K562 (cell line): ENCODE measurements around the gene CNP. TPM values are rescaled to one million over a fixed set of nuclear protein-coding genes. Genes with fewer than 3 reads are reported as not detected.

ENCODE experiments used
- ATAC-seq: fragments of 200-7000 bp; cut with Tn5 transposase; 3 replicates; pipeline ENCODE4 v1.9.1; 2020; ENCODE audit warnings: moderate library complexity
- BruUV-seq: library from RNA; stranded (reverse); fragments of 400-500 nt; replicated peaks from 2 replicates; lab custom pipeline; 2021; lab: Mats Ljungman, UMichigan
- CTCF ChIA-PET: fragments of 300-600 bp; formaldehyde crosslinking; extraction: SDS; loops from one replicate; lab custom pipeline; 2021; ENCODE audit warnings: low intra/inter-chr PET ratio; lab: Yijun Ruan, JAX
- POLR2A ChIA-PET: fragments of 300-600, 350-650 bp; sonication (Branson Sonifier 250); formaldehyde crosslinking; extraction: SDS; loops from one replicate; lab custom pipeline; 2021; ENCODE audit warnings: antibody characterized with exemption, inconsistent platforms; lab: Yijun Ruan, JAX
- DNase-seq, 4 experiments: peaks; one replicate each; pipeline versions ENCODE4 v3.0.0 to v3.0.0-alpha.2; 2011 to 2018; ENCODE audit warnings: low spot score in 3 of 4, mixed read lengths in 3 of 4; ENCODE audit errors: extremely low read depth in 1 of 4
- FAIRE-seq: peaks from 2 replicates; lab custom pipeline; 2011; peaks lifted over from hg19 to GRCh38; lab: Jason Lieb, UNC
- H2AFZ ChIP-seq: 2 replicates; pipeline ENCODE4 v1.6.0; 2011; ENCODE audit warnings: low read depth, low read length, control low read depth, inconsistent platforms
- H3K27ac ChIP-seq: fragments of 200-600 bp; 3 replicates; pipeline ENCODE4 v1.8.0; 2011; ENCODE audit warnings: low read depth, mild to moderate bottlenecking, control low read depth, inconsistent platforms, low read length, moderate library complexity, mixed read lengths; ENCODE audit errors: extremely low read depth
- H3K27me3 ChIP-seq, 2 experiments: fragments of 300-600 bp in 1 of 2; 2 replicates in 1 of 2; 3 replicates in 1 of 2; pipeline versions ENCODE4 v1.6.0 to v1.8.0; 2011; ENCODE audit warnings: inconsistent platforms in 2 of 2, low read length in 2 of 2, mild to moderate bottlenecking in 1 of 2, mixed read lengths in 1 of 2, moderate library complexity in 1 of 2; ENCODE audit not compliant: control insufficient read depth in 2 of 2, insufficient read depth in 2 of 2
- H3K36me3 ChIP-seq: fragments of 300-600 bp; 3 replicates; pipeline ENCODE4 v1.8.0; 2011; ENCODE audit warnings: mild to moderate bottlenecking, low read length, inconsistent platforms; ENCODE audit not compliant: control insufficient read depth, insufficient read depth
- H3K4me1 ChIP-seq, 2 experiments: fragments of 200-600 bp in 1 of 2; replicated peaks in 1 of 2; 2 replicates in 1 of 2; 3 replicates in 1 of 2; pipeline versions ENCODE4 v1.5.1 to v1.8.0; 2011; ENCODE audit warnings: inconsistent platforms in 2 of 2, low read length in 2 of 2, mild to moderate bottlenecking in 1 of 2, mixed read lengths in 1 of 2, moderate library complexity in 1 of 2; ENCODE audit not compliant: control insufficient read depth in 2 of 2, insufficient read depth in 2 of 2
- H3K4me2 ChIP-seq: 2 replicates; pipeline ENCODE4 v1.6.1; 2011; ENCODE audit warnings: low read length, control low read depth, inconsistent platforms, mixed read lengths; ENCODE audit not compliant: insufficient read depth
- H3K4me3 ChIP-seq: fragments of 200-600 bp; sonication (generic), shearing (Covaris generic); 2 replicates; pipeline ENCODE4 v1.5.1; 2016; ENCODE audit warnings: control low read depth, inconsistent platforms
- H3K79me2 ChIP-seq: fragments of 200-600 bp; 3 replicates; pipeline ENCODE4 v1.8.0; 2011; ENCODE audit warnings: low read length, inconsistent platforms; ENCODE audit not compliant: control insufficient read depth, insufficient read depth
- H3K9ac ChIP-seq, 2 experiments: 2 replicates each; pipeline versions ENCODE4 v1.6.0 to v1.6.1; 2011; ENCODE audit warnings: low read depth in 2 of 2, low read length in 2 of 2, control low read depth in 1 of 2, inconsistent platforms in 1 of 2, mild to moderate bottlenecking in 1 of 2, mixed read lengths in 1 of 2; ENCODE audit not compliant: insufficient read depth in 1 of 2
- H3K9me1 ChIP-seq: one replicate; pipeline ENCODE4 v1.6.0; 2011; ENCODE audit warnings: inconsistent platforms, mild to moderate bottlenecking, low read length, moderate library complexity; ENCODE audit not compliant: control insufficient read depth, insufficient read depth
- H3K9me3 ChIP-seq: replicated peaks from 2 replicates; pipeline ENCODE4 v1.5.1; 2011; ENCODE audit warnings: low read depth, low read length, inconsistent platforms; ENCODE audit not compliant: control insufficient read depth, insufficient read depth
- H4K20me1 ChIP-seq: replicated peaks from 2 replicates; pipeline ENCODE4 v1.6.1; 2011; ENCODE audit warnings: low read length, inconsistent platforms, mixed read lengths; ENCODE audit not compliant: control insufficient read depth, insufficient read depth
- DNMT1 ChIP-seq: fragments of 450-650 bp; IDR thresholded peaks from 2 replicates; pipeline ENCODE4 v1.6.1; 2016; ENCODE audit warnings: antibody characterized with exemption, mild to moderate bottlenecking
- HNRNPL ChIP-seq: fragments of 200-400 bp; formaldehyde crosslinking; IDR thresholded peaks from 2 replicates; pipeline ENCODE4 v1.6.1; 2017; ENCODE audit warnings: low read depth, mild to moderate bottlenecking, low read length
- SOX6 ChIP-seq: fragments of 450-650 bp; IDR thresholded peaks from 2 replicates; pipeline ENCODE4 v1.6.1; 2014; ENCODE audit warnings: mild to moderate bottlenecking
- STAT5B ChIP-seq: fragments of 250-450 bp; sonication (Bioruptor Pico); IDR thresholded peaks from 2 replicates; pipeline ENCODE4 v1.8.0; 2021; ENCODE audit warnings: mild to moderate bottlenecking, inconsistent platforms
- TEAD1 ChIP-seq, 2 experiments: fragments of 450-650 bp in 1 of 2; sonication (generic) in 1 of 2; formaldehyde crosslinking; IDR thresholded peaks; 2 replicates each; pipeline versions ENCODE4 v1.4.0 to v1.8.0; 2020 to 2022; ENCODE audit warnings: mild to moderate bottlenecking in 2 of 2, missing genetic modification reagents in 1 of 2
- TGIF2 ChIP-seq: sonication (generic); formaldehyde crosslinking; IDR thresholded peaks from 2 replicates; pipeline ENCODE4 v1.8.1; 2022; ENCODE audit warnings: mild to moderate bottlenecking, missing genetic modification reagents, moderate library complexity
- ZFP1 ChIP-seq: fragments of 450-650 bp; formaldehyde crosslinking; IDR thresholded peaks from 2 replicates; pipeline ENCODE4 v1.4.0; 2020; ENCODE audit warnings: mild to moderate bottlenecking, mixed read lengths
- ZNF12 ChIP-seq: sonication (generic); formaldehyde crosslinking; IDR thresholded peaks from 2 replicates; pipeline ENCODE4 v1.4.0; 2020; ENCODE audit warnings: mild to moderate bottlenecking, missing genetic modification reagents
- ZNF175 ChIP-seq: fragments of 200-800 bp; sonication (Bioruptor generic); IDR thresholded peaks from 2 replicates; pipeline ENCODE4 v1.6.1; 2016; ENCODE audit warnings: low read depth, mild to moderate bottlenecking, missing genetic modification characterization, missing compliant biosample characterization
- WGBS: fragments of 100-300 bp; shearing (Covaris generic); methylation state at CpG from one replicate; pipeline ENCODE4 v1.1.6; 2016; ENCODE audit warnings: low coverage, mixed read lengths; ENCODE audit not compliant: insufficient coverage; ENCODE audit errors: missing lambda C conversion rate; 5-methylcytosine and 5-hydroxymethylcytosine counted together
- in situ Hi-C: fragments of 300-500 bp; cut with MboI; formaldehyde crosslinking; loops from 4 replicates; pipeline ENCODE4 v1.15.0; 2018; ENCODE audit warnings: inconsistent platforms, mixed read lengths
- intact Hi-C: fragments of 100-400 bp; cut with micrococcal nuclease; formaldehyde crosslinking; loops from 2 replicates; pipeline ENCODE4 v1.14.2; 2022
- polyA plus RNA-seq, 8 experiments: library from polyadenylated mRNA; depleted of rRNA in 4 of 8; stranded (reverse) in 5 of 8; unstranded in 3 of 8; fragments of >200 nt; fragmentation: Nextera tagmentation in 2 of 8; fragmentation: Illumina TruSeq in 1 of 8; extraction: Ambion mirVana in 2 of 8; extraction: Trizol in 1 of 8; gene quantifications; 2 replicates each; pipeline versions ENCODE4 v1.2.1 to v1.2.3, GENCODE V29; 2011 to 2014; ENCODE audit warnings: inconsistent platforms in 1 of 8, missing spikeins in 1 of 8
- total RNA-seq, 7 experiments: library from RNA; depleted of rRNA in 6 of 7; stranded (reverse); fragments of >200 nt in 6 of 7; fragmentation: Illumina TruSeq in 2 of 7; extraction: Trizol in 2 of 7; gene quantifications; 2 replicates each; pipeline versions ENCODE4 v1.2.1 to v1.2.3, GENCODE V29; 2011 to 2021; ENCODE audit warnings: low replicate concordance in 1 of 7
- TF ChIP-seq, protein P1 (sequence below): sonication (generic); formaldehyde crosslinking; IDR thresholded peaks from 2 replicates; pipeline ENCODE4 v1.8.0; 2022; ENCODE audit warnings: mild to moderate bottlenecking, missing genetic modification reagents

The CNP gene
- total and polyA plus RNA-seq, 9 of the 15 experiments (the other 6 are each of a cell fraction or from before 2014, with no cell fraction given): 1.7 to 52.0 (median 29.1) TPM

DNA sequence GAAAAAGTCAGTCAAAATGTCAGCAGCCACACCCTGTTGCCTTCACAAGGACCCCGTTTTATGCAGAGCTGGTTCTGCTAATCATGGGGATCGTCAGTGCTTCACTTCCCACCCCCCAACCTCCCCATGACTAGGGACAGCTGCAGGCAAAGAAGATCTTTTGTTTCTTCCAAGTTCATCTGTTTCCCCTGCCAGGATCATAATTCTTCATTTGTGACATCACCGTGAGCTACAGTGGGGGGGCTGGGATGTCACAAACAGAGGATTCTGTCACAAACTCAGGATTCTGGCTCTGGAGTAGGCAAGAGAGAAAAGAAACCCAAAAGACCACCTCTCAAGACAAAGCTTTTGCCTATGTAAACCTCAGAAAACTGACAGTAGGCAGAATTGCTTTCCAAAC is 26.0 kb downstream of the CNP start:
- no peak for DNase-seq
- WGBS: 86% methylated on average over 3 of the region's 3 CpGs
- Histone ChIP-seq H3K9me3 (no peaks in the 10 kb centered on the region), H3K4me3 (no peak overlapping the region), H3K9me1 (no peaks in the 10 kb centered on the region), H3K36me3 (peaks cover 95% of the 10 kb centered on the region), H3K27ac (no peak overlapping the region), H3K9ac (no peak overlapping the region), H3K4me2 (no peak overlapping the region), H3K79me2 (no peaks in the 10 kb centered on the region), H4K20me1 (no peaks in the 10 kb centered on the region), H3K27me3 (no peaks in the 10 kb centered on the region), H3K4me1 (no peaks in the 10 kb centered on the region), H2AFZ (no peak overlapping the region)
- no peak for FAIRE-seq
- no peak for ATAC-seq
- no peak for TF ChIP-seq ZNF175 (CRISPR knock-in tag)
- no TSS peak for BruUV-seq
- intact Hi-C loops (no loop called here), in situ Hi-C loops (no loop called here)
- POLR2A ChIA-PET: no interaction called here
- CTCF ChIA-PET: no interaction called here

DNA sequence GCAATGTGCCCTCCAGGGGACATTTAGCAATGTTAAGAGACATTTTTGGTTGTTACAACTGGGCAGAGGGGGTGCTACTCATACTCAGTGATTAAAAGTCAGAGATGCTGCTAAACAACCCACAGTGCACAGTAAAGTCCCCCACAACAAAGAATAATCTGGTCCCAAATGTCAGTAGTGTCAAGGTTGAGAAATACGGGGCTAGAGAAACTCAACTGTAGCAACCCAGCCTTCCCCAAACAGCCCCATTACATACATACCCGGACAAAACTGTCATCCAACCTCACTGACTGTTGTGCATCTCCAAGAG is 30.2 kb downstream of the CNP start:
- ATAC-seq (no peak), DNase-seq (no peak), FAIRE-seq (no peak)
- Histone ChIP-seq H3K9me3 (no peaks in the 10 kb centered on the region), H3K4me1 (no peaks in the 10 kb centered on the region), H3K27ac (no peak overlapping the region), H3K9ac (no peak overlapping the region), H3K36me3 (peaks cover 89% of the 10 kb centered on the region), H2AFZ (no peak overlapping the region), H3K79me2 (peaks cover 11% of the 10 kb centered on the region; the same call in 2 of the 3 replicates), H4K20me1 (no peaks in the 10 kb centered on the region; the same call in 1 of the 2 replicates), H3K4me3 (no peak overlapping the region), H3K9me1 (no peaks in the 10 kb centered on the region), H3K4me2 (no peak overlapping the region), H3K27me3 (no peaks in the 10 kb centered on the region)
- BruUV-seq: no TSS peak
- TF ChIP-seq TGIF2 (CRISPR knock-in tag): no peak
- TF ChIP-seq DNMT1: no peak
- TF ChIP-seq, protein P1, sequence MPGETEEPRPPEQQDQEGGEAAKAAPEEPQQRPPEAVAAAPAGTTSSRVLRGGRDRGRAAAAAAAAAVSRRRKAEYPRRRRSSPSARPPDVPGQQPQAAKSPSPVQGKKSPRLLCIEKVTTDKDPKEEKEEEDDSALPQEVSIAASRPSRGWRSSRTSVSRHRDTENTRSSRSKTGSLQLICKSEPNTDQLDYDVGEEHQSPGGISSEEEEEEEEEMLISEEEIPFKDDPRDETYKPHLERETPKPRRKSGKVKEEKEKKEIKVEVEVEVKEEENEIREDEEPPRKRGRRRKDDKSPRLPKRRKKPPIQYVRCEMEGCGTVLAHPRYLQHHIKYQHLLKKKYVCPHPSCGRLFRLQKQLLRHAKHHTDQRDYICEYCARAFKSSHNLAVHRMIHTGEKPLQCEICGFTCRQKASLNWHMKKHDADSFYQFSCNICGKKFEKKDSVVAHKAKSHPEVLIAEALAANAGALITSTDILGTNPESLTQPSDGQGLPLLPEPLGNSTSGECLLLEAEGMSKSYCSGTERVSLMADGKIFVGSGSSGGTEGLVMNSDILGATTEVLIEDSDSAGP (CRISPR knock-in tag): no peak
- TF ChIP-seq ZNF12: no peak
- no peak for TF ChIP-seq SOX6
- TF ChIP-seq STAT5B (CRISPR knock-in tag): no peak
- no peak for TF ChIP-seq ZFP1 (CRISPR knock-in tag)
- no peak for TF ChIP-seq HNRNPL
- TF ChIP-seq TEAD1 (CRISPR knock-in tag; IDR thresholded peaks at IDR 0.05): no peak
- POLR2A ChIA-PET: interaction anchor here (0.6 to 3.9 kb wide), 6 partner anchors 9 to 210 kb away, joined by 3 to 16 read pairs (median 4); partner anchors contain the start of gene JUP
- intact Hi-C loops: no loop called here
- CTCF ChIA-PET: no interaction called here
- WGBS: 98% methylated on average over 2 of the region's 2 CpGs
- in situ Hi-C loops: no loop called here
